PC-9 (cell line): ENCODE measurements around the gene ZNF774. TPM values are rescaled to one million over a fixed set of nuclear protein-coding genes. Genes with fewer than 3 reads are reported as not detected.

Experiments used
- BruUV-seq: library from RNA; stranded (reverse); fragments of 400-500 nt; replicated peaks from 2 replicates; lab custom pipeline; 2021; lab: Mats Ljungman, UMichigan
- CTCF ChIA-PET: fragments of 300-600 bp; sonication (Branson Sonifier 250); formaldehyde crosslinking; loops from one replicate; lab custom pipeline; 2022; ENCODE audit warnings: antibody characterized with exemption; lab: Charles Lee
- POLR2A ChIA-PET: fragments of 300-600 bp; sonication (Branson Sonifier 250); formaldehyde crosslinking; loops from one replicate; lab custom pipeline; 2022; ENCODE audit warnings: antibody characterized with exemption; ENCODE audit not compliant: unreplicated experiment; lab: Charles Lee
- DNase-seq, 2 experiments: peaks; one replicate each; pipeline versions ENCODE4 v3.0.0 to v3.0.0-alpha.2; 2015 to 2022; ENCODE audit warnings: mixed read lengths in 1 of 2
- H2AFZ ChIP-seq: fragments of 200-600 bp; sonication (generic); 2 replicates; pipeline ENCODE4 v1.8.1; 2017; ENCODE audit warnings: antibody characterized with exemption
- H3F3A ChIP-seq: fragments of 200-600 bp; sonication (generic); 2 replicates; pipeline ENCODE4 v1.8.1; 2017; ENCODE audit warnings: antibody characterized with exemption, mild to moderate bottlenecking, low read depth; ENCODE audit not compliant: insufficient read depth
- H3K27ac ChIP-seq: fragments of 200-600 bp; sonication (generic); 2 replicates; pipeline ENCODE4 v1.6.1; 2016; ENCODE audit warnings: mixed run types
- H3K27me3 ChIP-seq: fragments of 200-600 bp; sonication (generic); 2 replicates; pipeline ENCODE4 v1.6.1; 2016; ENCODE audit warnings: low read depth, mixed run types; ENCODE audit not compliant: insufficient read depth
- H3K36me3 ChIP-seq: fragments of 200-600 bp; sonication (generic); 2 replicates; pipeline ENCODE4 v1.6.1; 2016; ENCODE audit warnings: low read depth, mixed run types
- H3K4me1 ChIP-seq: fragments of 200-600 bp; sonication (generic); replicated peaks from 2 replicates; pipeline ENCODE4 v1.6.1; 2016; ENCODE audit warnings: mixed run types; ENCODE audit not compliant: insufficient read depth
- H3K4me2 ChIP-seq: fragments of 200-600 bp; sonication (generic); 2 replicates; pipeline ENCODE4 v1.6.1; 2017; ENCODE audit warnings: mixed run types
- H3K4me3 ChIP-seq: fragments of 200-600 bp; sonication (generic); 2 replicates; pipeline ENCODE4 v1.6.1; 2016; ENCODE audit warnings: mixed run types
- H3K79me2 ChIP-seq: fragments of 200-600 bp; sonication (generic); 2 replicates; pipeline ENCODE4 v1.6.1; 2017; ENCODE audit warnings: low read depth, mixed run types
- H3K9me2 ChIP-seq: fragments of 200-600 bp; sonication (generic); 2 replicates; pipeline ENCODE4 v1.8.1; 2017; ENCODE audit warnings: mild to moderate bottlenecking; ENCODE audit not compliant: insufficient read depth
- H3K9me3 ChIP-seq: fragments of 200-600 bp; sonication (generic); 2 replicates; pipeline ENCODE4 v1.8.1; 2016; ENCODE audit warnings: low read depth; ENCODE audit not compliant: insufficient read depth
- H4K20me1 ChIP-seq: fragments of 200-600 bp; sonication (generic); 2 replicates; pipeline ENCODE4 v1.8.1; 2017; ENCODE audit not compliant: insufficient read depth
- CTCF ChIP-seq: fragments of 200-600 bp; sonication (generic); conservative IDR thresholded peaks from 2 replicates; pipeline ENCODE4 v1.6.1; 2017; ENCODE audit warnings: mixed run types, antibody characterized with exemption, mild to moderate bottlenecking, moderate library complexity
- EZH2 ChIP-seq: fragments of 200-600 bp; sonication (generic); IDR thresholded peaks from 2 replicates; pipeline ENCODE4 v1.8.0; 2017; ENCODE audit warnings: antibody characterized with exemption, low read depth
- intact Hi-C: fragments of 100-400 bp; cut with micrococcal nuclease; formaldehyde crosslinking; loops from one replicate; pipeline ENCODE4 v1.10.0; 2022; ENCODE audit not compliant: unreplicated experiment
- total RNA-seq: library from RNA; stranded (reverse); gene quantifications from 2 replicates; pipeline ENCODE4 v1.2.3, GENCODE V29; 2021

ZNF774 gene
- total RNA-seq, 1 experiment from 2014 or later = 6.3 TPM

GRCh38 chr15:90405055-90405607 is 53.0 kb downstream of the ZNF774 start:
- H3K9me2 ChIP-seq = no peaks in the 10 kb centered on the region
- H3K27me3 ChIP-seq = no peaks in the 10 kb centered on the region
- DNase-seq = no peak
- peaks cover 91% of the 10 kb centered on the region for H3K79me2 ChIP-seq
- ChIA-PET POLR2A (no interaction called here), CTCF (interaction anchor here (0.6 kb wide), 1 partner anchor 31 kb away, joined by 8 read pairs; no protein-coding TSS in a partner anchor)
- no peak overlapping the region for H2AFZ ChIP-seq
- H4K20me1 ChIP-seq = peaks cover 8% of the 10 kb centered on the region; the same call in 1 of the 2 replicates
- H3K4me3 ChIP-seq = no peak overlapping the region
- no peak overlapping the region for H3K4me2 ChIP-seq
- no TSS peak for BruUV-seq
- no peaks in the 10 kb centered on the region for H3K9me3 ChIP-seq
- intact Hi-C loops = no loop called here
- peaks cover 18% of the 10 kb centered on the region for H3K36me3 ChIP-seq
- TF ChIP-seq CTCF = no peak
- no peak for TF ChIP-seq EZH2
- no peak overlapping the region for H3K27ac ChIP-seq
- H3F3A ChIP-seq = peaks cover 42% of the 10 kb centered on the region
- peaks cover 64% of the 10 kb centered on the region for H3K4me1 ChIP-seq

GRCh38 chr15:90407336-90407735 is 55.3 kb downstream of the ZNF774 start:
- H3K4me3 ChIP-seq = no peak overlapping the region
- H3F3A ChIP-seq = peaks cover 39% of the 10 kb centered on the region
- POLR2A ChIA-PET = no interaction called here
- peaks cover 60% of the 10 kb centered on the region for H3K4me1 ChIP-seq
- H3K36me3 ChIP-seq = peaks cover 18% of the 10 kb centered on the region
- no peak for TF ChIP-seq CTCF
- no peak for TF ChIP-seq EZH2
- H2AFZ ChIP-seq = no peak overlapping the region
- H3K27ac ChIP-seq = peak overlapping the region; percentile 36; the same call in 1 of the 2 replicates
- H3K79me2 ChIP-seq = peaks cover 95% of the 10 kb centered on the region
- peaks cover 8% of the 10 kb centered on the region; the same call in 1 of the 2 replicates for H4K20me1 ChIP-seq
- no peaks in the 10 kb centered on the region for H3K9me2 ChIP-seq
- no peaks in the 10 kb centered on the region for H3K9me3 ChIP-seq
- BruUV-seq = no TSS peak
- CTCF ChIA-PET = interaction anchor here (1.2 kb wide), 1 partner anchor 18 kb away, joined by 4 read pairs; no protein-coding TSS in a partner anchor
- no peak for DNase-seq
- H3K4me2 ChIP-seq = no peak overlapping the region
- H3K27me3 ChIP-seq = no peaks in the 10 kb centered on the region
- intact Hi-C loops = no loop called here

- H3K27me3 ChIP-seq = no peaks in the 10 kb centered on the region
- peak overlapping the region; percentile 36; the same call in 1 of the 2 replicates for H3K27ac ChIP-seq
- no peak overlapping the region for H3K4me3 ChIP-seq
- TF ChIP-seq EZH2 = no peak
- TF ChIP-seq CTCF = no peak
- intact Hi-C loops = no loop called here
- peaks cover 93% of the 10 kb centered on the region for H3K79me2 ChIP-seq
- DNase-seq = no peak
- H2AFZ ChIP-seq = no peak overlapping the region
- peaks cover 8% of the 10 kb centered on the region; the same call in 1 of the 2 replicates for H4K20me1 ChIP-seq
- CTCF ChIA-PET = interaction anchor here (1.2 kb wide), 1 partner anchor 18 kb away, joined by 4 read pairs; no protein-coding TSS in a partner anchor
- H3K9me2 ChIP-seq = no peaks in the 10 kb centered on the region
- H3K9me3 ChIP-seq = no peaks in the 10 kb centered on the region
- no TSS peak for BruUV-seq
- H3K4me2 ChIP-seq = no peak overlapping the region
- H3K36me3 ChIP-seq = peaks cover 18% of the 10 kb centered on the region
- POLR2A ChIA-PET = no interaction called here
- H3K4me1 ChIP-seq = peaks cover 60% of the 10 kb centered on the region
- H3F3A ChIP-seq = peaks cover 39% of the 10 kb centered on the region
These were observed 55.8 kb downstream of the ZNF774 start for GRCh38 chr15:90407871-90408317.
